Measurements from ENCODE around the gene DDX52. TPM values are rescaled to one million over a fixed set of nuclear protein-coding genes. Genes with fewer than 3 reads are reported as not detected.

The DDX52 gene
- total and polyA plus RNA-seq, 2 of the 13 experiments (the other 11 are each of a cell fraction or from before 2014, with no cell fraction given) = 8.9 to 36.1 TPM

DNA sequence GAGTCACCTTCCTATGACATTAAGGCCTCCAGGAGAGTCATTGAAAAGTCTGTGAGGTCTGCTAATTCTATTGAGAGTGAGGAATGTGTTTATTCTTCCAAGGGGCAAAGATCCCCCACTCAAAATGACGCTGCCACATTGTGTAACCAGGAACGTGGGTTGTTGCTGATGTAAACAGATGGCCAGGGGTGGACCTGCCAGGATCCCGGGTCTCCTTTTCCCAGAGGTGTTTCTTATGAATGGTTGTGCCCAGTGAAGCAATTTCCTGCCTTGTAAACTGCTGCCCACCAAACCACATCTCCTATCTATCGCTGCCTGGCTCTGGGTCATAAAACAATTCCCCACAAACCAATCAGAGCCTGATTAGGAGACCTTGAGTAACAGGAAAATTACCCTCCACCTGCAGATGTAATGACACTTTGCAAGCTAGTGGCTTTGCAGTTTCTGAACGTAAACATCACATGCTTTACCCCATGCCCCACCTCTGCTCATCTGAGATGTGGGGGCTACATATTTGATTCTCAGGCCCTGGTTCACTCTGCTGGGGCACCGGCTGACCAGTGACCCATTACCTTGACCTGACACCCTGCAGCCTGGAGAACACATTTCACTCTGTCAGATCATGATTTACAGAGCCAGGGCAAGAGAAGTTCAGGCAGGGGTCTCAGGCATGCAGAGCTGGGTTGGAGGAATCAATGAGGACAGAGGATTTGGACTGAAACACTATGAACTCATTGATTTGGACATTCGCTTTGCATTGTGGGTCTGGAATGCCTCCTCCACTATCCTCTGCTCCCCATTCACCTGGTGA lies 33.1 kb upstream of the DDX52 start (continued):
- TF ChIP-seq, protein P1, sequence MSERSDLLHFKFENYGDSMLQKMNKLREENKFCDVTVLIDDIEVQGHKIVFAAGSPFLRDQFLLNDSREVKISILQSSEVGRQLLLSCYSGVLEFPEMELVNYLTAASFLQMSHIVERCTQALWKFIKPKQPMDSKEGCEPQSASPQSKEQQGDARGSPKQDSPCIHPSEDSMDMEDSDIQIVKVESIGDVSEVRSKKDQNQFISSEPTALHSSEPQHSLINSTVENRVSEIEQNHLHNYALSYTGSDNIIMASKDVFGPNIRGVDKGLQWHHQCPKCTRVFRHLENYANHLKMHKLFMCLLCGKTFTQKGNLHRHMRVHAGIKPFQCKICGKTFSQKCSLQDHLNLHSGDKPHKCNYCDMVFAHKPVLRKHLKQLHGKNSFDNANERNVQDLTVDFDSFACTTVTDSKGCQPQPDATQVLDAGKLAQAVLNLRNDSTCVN (CRISPR knock-in tag; IDR thresholded peaks at IDR 0.05; ENCODE audit: borderline replicate concordance) = no peak
- peak; percentile 54 for TF ChIP-seq ZNF350 (CRISPR knock-in tag; IDR thresholded peaks at IDR 0.05; ENCODE audit: borderline replicate concordance, low read depth)
- TF ChIP-seq BCLAF1 (IDR thresholded peaks at IDR 0.05) = no peak
- TF ChIP-seq FOXK1 (CRISPR knock-in tag; IDR thresholded peaks at IDR 0.05; ENCODE audit: borderline replicate concordance, low read depth) = peak; percentile 91
- TF ChIP-seq SMYD3 (CRISPR knock-in tag; IDR thresholded peaks at IDR 0.05) = no peak
- TF ChIP-seq, protein P2, sequence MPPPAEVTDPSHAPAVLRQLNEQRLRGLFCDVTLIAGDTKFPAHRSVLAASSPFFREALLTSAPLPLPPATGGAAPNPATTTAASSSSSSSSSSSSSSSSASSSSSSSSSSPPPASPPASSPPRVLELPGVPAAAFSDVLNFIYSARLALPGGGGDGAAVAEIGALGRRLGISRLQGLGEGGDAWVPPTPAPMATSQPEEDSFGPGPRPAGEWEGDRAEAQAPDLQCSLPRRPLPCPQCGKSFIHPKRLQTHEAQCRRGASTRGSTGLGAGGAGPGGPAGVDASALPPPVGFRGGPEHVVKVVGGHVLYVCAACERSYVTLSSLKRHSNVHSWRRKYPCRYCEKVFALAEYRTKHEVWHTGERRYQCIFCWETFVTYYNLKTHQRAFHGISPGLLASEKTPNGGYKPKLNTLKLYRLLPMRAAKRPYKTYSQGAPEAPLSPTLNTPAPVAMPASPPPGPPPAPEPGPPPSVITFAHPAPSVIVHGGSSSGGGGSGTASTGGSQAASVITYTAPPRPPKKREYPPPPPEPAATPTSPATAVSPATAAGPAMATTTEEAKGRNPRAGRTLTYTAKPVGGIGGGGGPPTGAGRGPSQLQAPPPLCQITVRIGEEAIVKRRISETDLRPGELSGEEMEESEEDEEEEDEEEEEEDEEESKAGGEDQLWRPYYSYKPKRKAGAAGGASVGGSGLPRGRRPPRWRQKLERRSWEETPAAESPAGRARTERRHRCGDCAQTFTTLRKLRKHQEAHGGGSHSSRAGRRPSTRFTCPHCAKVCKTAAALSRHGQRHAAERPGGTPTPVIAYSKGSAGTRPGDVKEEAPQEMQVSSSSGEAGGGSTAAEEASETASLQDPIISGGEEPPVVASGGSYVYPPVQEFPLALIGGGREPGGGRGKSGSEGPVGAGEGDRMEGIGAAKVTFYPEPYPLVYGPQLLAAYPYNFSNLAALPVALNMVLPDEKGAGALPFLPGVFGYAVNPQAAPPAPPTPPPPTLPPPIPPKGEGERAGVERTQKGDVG (CRISPR knock-in tag; IDR thresholded peaks at IDR 0.05; ENCODE audit: borderline replicate concordance) = no peak
- TF ChIP-seq ZNF317 (CRISPR knock-in tag; IDR thresholded peaks at IDR 0.05) = peak; percentile 95
- TF ChIP-seq, protein P3, sequence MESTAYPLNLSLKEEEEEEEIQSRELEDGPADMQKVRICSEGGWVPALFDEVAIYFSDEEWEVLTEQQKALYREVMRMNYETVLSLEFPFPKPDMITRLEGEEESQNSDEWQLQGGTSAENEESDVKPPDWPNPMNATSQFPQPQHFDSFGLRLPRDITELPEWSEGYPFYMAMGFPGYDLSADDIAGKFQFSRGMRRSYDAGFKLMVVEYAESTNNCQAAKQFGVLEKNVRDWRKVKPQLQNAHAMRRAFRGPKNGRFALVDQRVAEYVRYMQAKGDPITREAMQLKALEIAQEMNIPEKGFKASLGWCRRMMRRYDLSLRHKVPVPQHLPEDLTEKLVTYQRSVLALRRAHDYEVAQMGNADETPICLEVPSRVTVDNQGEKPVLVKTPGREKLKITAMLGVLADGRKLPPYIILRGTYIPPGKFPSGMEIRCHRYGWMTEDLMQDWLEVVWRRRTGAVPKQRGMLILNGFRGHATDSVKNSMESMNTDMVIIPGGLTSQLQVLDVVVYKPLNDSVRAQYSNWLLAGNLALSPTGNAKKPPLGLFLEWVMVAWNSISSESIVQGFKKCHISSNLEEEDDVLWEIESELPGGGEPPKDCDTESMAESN (CRISPR knock-in tag; conservative IDR thresholded peaks at IDR 0.05) = no peak
- TF ChIP-seq, protein P4, sequence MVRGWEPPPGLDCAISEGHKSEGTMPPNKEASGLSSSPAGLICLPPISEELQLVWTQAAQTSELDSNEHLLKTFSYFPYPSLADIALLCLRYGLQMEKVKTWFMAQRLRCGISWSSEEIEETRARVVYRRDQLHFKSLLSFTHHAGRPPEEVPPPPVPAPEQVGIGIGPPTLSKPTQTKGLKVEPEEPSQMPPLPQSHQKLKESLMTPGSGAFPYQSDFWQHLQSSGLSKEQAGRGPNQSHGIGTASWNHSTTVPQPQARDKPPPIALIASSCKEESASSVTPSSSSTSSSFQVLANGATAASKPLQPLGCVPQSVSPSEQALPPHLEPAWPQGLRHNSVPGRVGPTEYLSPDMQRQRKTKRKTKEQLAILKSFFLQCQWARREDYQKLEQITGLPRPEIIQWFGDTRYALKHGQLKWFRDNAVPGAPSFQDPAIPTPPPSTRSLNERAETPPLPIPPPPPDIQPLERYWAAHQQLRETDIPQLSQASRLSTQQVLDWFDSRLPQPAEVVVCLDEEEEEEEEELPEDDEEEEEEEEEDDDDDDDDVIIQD (CRISPR knock-in tag; IDR thresholded peaks at IDR 0.05; ENCODE audit: low read depth) = peak; percentile 48; the same call in 1 of the 2 replicates
- TF ChIP-seq ISX (CRISPR knock-in tag; conservative IDR thresholded peaks at IDR 0.05) = no peak
- TF ChIP-seq KAT8 (CRISPR knock-in tag; IDR thresholded peaks at IDR 0.05) = peak; percentile 51; the same call in 1 of the 2 replicates
- TF ChIP-seq, protein P5, sequence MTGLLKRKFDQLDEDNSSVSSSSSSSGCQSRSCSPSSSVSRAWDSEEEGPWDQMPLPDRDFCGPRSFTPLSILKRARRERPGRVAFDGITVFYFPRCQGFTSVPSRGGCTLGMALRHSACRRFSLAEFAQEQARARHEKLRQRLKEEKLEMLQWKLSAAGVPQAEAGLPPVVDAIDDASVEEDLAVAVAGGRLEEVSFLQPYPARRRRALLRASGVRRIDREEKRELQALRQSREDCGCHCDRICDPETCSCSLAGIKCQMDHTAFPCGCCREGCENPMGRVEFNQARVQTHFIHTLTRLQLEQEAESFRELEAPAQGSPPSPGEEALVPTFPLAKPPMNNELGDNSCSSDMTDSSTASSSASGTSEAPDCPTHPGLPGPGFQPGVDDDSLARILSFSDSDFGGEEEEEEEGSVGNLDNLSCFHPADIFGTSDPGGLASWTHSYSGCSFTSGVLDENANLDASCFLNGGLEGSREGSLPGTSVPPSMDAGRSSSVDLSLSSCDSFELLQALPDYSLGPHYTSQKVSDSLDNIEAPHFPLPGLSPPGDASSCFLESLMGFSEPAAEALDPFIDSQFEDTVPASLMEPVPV (CRISPR knock-in tag; IDR thresholded peaks at IDR 0.05) = no peak

All from HepG2 (cell line).